ENCODE measurements around the gene ATP11B. TPM values are rescaled to one million over a fixed set of nuclear protein-coding genes. Genes with fewer than 3 reads are reported as not detected.

ATP11B gene
- total RNA-seq, 2 donors from 2014 or later: 28.9 to 36.2 TPM

DNA sequence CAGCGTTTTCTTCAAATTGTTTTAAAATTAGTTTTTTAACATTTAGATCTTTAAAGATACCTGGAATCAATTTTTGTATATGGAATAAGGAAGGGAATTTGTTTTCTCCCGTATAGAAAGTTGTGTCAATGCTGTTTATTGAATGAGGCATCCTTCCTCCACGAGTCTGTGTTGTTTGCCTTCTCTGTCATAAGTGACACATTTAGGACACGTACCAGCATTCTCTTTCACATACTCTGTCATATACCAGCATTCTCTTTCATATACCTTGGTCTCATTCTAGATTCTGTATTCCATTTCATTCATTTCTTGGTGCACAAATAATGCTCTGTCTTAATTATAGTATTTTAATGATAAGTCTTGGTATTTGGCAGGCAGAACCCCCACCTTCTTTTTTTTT, 10.3 kb downstream of the ATP11B start:
- TF ChIP-seq, protein P1, sequence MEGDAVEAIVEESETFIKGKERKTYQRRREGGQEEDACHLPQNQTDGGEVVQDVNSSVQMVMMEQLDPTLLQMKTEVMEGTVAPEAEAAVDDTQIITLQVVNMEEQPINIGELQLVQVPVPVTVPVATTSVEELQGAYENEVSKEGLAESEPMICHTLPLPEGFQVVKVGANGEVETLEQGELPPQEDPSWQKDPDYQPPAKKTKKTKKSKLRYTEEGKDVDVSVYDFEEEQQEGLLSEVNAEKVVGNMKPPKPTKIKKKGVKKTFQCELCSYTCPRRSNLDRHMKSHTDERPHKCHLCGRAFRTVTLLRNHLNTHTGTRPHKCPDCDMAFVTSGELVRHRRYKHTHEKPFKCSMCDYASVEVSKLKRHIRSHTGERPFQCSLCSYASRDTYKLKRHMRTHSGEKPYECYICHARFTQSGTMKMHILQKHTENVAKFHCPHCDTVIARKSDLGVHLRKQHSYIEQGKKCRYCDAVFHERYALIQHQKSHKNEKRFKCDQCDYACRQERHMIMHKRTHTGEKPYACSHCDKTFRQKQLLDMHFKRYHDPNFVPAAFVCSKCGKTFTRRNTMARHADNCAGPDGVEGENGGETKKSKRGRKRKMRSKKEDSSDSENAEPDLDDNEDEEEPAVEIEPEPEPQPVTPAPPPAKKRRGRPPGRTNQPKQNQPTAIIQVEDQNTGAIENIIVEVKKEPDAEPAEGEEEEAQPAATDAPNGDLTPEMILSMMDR (IDR thresholded peaks at IDR 0.05): no peak
- no peak overlapping the region for H3K27ac ChIP-seq
- peaks cover 0 to 31% of the 10 kb centered on the region in 2 donors for H3K4me1 ChIP-seq

DNA sequence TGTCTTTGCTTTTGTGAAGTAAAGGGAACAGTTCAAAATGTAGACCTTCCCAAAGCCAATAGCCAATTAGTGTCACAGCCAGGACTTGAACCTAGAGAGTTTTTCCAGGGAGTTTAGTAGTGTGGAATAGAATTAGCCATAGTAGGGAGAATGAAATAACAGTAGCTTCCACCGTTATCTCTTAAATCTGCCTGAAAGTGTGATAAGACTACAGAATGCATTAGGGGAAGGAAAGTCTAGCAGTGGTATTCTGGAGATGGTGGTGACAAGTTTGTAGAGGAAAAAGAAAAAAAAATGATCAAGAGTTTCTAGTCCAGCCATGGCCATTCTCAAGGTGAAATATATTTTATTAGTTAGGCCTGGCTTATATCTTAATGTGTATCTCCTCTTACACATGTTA, 13.8 kb downstream of the ATP11B start:
- Histone ChIP-seq H3K36me3 (no peaks in the 10 kb centered on the region), H3K27ac (no peak overlapping the region), H3K4me3 (no peak overlapping the region), H3K9me3 (no peaks in the 10 kb centered on the region), H3K4me1 (peaks cover 0 to 32% of the 10 kb centered on the region in 2 donors), H3K27me3 (no peaks in the 10 kb centered on the region)
- DNase-seq (ENCODE audit: low spot score): no peak
- TF ChIP-seq, protein P1 (IDR thresholded peaks at IDR 0.05): no peak

More for the DNA sequence above, 10.3 kb downstream of the ATP11B start:
- Histone ChIP-seq H3K27me3 (no peaks in the 10 kb centered on the region), H3K9me3 (no peaks in the 10 kb centered on the region), H3K4me3 (no peak overlapping the region), H3K36me3 (no peaks in the 10 kb centered on the region)
- no peak for DNase-seq (ENCODE audit: low spot score)

GRCh38 chr3:182808041-182808770, 14.9 kb downstream of the ATP11B start:
- Histone ChIP-seq H3K27me3 (no peaks in the 10 kb centered on the region), H3K27ac (no peak overlapping the region), H3K9me3 (no peaks in the 10 kb centered on the region), H3K36me3 (no peaks in the 10 kb centered on the region), H3K4me1 (peaks cover 0 to 25% of the 10 kb centered on the region in 2 donors), H3K4me3 (no peak overlapping the region)
- TF ChIP-seq, protein P1 (IDR thresholded peaks at IDR 0.05): no peak
- no peak for DNase-seq (ENCODE audit: low spot score)

GRCh38 chr3:182809531-182809930, 16.2 kb downstream of the ATP11B start:
- Histone ChIP-seq H3K4me1 (peaks cover 0 to 25% of the 10 kb centered on the region in 2 donors), H3K9me3 (no peaks in the 10 kb centered on the region), H3K27ac (no peak overlapping the region), H3K27me3 (no peaks in the 10 kb centered on the region), H3K4me3 (no peak overlapping the region), H3K36me3 (no peaks in the 10 kb centered on the region)
- DNase-seq (ENCODE audit: low spot score): no peak
- TF ChIP-seq, protein P1 (IDR thresholded peaks at IDR 0.05): no peak

GRCh38 chr3:182810574-182811268, 17.4 kb downstream of the ATP11B start:
- no peak overlapping the region for H3K27ac ChIP-seq
- TF ChIP-seq, protein P1 (IDR thresholded peaks at IDR 0.05): no peak
- peaks cover 0 to 27% of the 10 kb centered on the region in 2 donors for H3K4me1 ChIP-seq
- no peak overlapping the region for H3K4me3 ChIP-seq
- no peaks in the 10 kb centered on the region for H3K27me3 ChIP-seq
- H3K9me3 ChIP-seq: no peaks in the 10 kb centered on the region
- DNase-seq (ENCODE audit: low spot score): no peak
- H3K36me3 ChIP-seq: no peaks in the 10 kb centered on the region
